OCI-LY1 (cell line): ENCODE measurements around the gene FKBP14.

Source experiments
- CTCF ChIP-seq: fragments of 200-600 bp; sonication (generic), shearing (Covaris generic); IDR thresholded peaks from 2 replicates; pipeline ENCODE4 v1.5.1; 2017; ENCODE audit warnings: mild to moderate bottlenecking, antibody characterized with exemption, low read length, moderate library complexity, mixed read lengths
- EZH2 ChIP-seq: fragments of 200-600 bp; sonication (generic), shearing (Covaris generic); IDR thresholded peaks from 2 replicates; pipeline ENCODE4 v1.8.0; 2017; ENCODE audit warnings: borderline replicate concordance, mixed run types, mild to moderate bottlenecking, antibody characterized with exemption, low read length, moderate library complexity, mixed read lengths

GRCh38 chr7:30066687-30067086 lies 40.2 kb upstream of the FKBP14 start:
- TF ChIP-seq CTCF (no peak), EZH2 (no peak)
